GM12872 (cell line): ENCODE data around the gene ALDH1L2.

Experiments used
- TF ChIP-seq, protein P1 (sequence below): IDR thresholded peaks from 3 replicates; pipeline ENCODE4 v1.5.1; 2011; ENCODE audit warnings: low read depth, mild to moderate bottlenecking, low read length, moderate library complexity; ENCODE audit not compliant: insufficient read depth

ALDH1L2 gene

DNA sequence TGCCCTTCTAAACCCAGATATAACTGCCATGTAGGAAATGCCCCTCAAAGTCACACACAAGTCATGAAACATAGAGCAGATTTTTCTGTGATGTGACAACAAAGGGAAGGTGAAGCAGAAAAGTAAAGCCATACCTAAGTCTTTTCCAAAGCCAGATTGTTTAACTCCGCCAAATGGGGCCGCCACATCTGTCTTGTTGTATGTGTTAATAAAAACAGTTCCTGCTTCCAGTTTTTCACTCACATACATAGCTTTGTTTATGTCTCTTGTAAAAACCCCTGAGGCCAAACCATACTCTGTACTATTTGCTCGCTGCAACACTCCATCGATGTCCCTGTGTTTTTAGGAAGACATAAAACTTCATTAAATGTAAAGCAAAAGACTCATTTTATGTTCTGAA, 57.8 kb downstream of the ALDH1L2 start:
- TF ChIP-seq, protein P1, sequence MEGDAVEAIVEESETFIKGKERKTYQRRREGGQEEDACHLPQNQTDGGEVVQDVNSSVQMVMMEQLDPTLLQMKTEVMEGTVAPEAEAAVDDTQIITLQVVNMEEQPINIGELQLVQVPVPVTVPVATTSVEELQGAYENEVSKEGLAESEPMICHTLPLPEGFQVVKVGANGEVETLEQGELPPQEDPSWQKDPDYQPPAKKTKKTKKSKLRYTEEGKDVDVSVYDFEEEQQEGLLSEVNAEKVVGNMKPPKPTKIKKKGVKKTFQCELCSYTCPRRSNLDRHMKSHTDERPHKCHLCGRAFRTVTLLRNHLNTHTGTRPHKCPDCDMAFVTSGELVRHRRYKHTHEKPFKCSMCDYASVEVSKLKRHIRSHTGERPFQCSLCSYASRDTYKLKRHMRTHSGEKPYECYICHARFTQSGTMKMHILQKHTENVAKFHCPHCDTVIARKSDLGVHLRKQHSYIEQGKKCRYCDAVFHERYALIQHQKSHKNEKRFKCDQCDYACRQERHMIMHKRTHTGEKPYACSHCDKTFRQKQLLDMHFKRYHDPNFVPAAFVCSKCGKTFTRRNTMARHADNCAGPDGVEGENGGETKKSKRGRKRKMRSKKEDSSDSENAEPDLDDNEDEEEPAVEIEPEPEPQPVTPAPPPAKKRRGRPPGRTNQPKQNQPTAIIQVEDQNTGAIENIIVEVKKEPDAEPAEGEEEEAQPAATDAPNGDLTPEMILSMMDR = no peak

DNA sequence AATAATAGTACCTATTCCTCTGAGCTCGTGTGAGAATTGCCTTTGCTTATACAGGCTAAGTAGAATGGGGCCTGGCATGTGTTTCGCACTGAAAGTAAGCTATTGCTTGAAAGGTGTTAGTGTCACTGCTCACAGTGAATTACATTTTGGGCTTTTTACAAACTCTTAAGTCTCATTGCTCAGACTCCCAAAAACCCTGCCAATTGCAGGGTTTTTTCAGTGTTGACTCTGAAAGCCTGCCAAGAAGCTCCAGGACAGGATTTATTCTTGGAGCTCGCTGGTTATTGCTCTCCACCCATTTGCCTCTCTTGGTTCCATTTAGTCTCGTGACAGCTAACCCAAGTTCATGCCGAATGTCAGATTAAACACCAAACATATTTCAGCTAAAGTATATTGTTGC, 58.4 kb downstream of the ALDH1L2 start:
- TF ChIP-seq, protein P1 = no peak

DNA sequence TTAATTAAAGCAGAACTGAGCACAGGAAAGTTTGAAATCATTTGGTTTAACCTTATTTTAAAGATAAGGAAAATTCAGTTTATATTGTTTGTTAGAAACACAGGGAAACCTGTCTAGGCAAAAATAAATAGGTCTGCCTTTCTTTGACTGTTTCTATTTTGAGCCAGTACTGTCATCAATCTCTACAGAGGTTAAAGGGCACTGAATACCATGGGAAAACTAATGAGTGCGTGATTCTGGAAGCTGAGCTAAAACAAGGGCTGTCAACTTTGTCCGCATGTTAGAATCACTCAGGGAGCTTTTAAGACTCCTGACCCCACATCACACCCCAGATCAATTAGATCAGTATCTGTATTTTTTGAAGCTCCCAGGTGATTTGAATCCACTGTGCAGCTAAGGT, 59.3 kb downstream of the ALDH1L2 start:
- TF ChIP-seq, protein P1 = no peak

DNA sequence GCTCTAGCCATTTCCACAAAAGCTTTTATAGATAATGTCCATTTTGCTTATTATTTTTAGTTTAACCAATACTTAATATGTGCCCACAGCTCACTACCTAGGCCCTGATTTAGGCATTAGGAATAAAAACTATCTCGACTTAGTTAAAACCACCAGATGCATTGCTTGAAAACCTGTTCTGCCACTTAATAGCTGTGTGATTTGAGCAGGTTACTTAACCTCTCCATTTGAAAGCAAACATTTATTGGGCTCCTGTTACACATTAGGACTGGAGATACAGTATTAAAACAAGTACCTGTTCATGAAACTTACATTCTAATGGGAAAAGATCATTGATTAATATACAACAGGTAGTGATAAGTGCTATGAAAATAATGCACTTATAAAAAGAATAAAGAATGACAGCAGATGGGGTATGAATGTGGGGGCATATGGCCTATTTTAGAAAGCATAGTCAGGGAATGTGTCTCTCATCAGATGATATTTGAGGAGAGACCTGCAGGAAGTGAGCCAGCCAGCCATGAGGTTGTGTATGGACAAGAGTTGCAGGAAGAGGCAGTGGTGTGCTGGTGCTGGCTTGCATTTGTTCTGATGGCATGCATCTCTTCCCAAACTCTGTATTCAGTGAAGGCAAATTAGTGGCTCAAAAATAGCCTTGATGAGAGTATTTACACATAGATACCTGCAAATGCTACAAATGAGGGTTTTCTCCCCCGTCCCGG, 63.9 kb downstream of the ALDH1L2 start:
- TF ChIP-seq, protein P1 = no peak

DNA sequence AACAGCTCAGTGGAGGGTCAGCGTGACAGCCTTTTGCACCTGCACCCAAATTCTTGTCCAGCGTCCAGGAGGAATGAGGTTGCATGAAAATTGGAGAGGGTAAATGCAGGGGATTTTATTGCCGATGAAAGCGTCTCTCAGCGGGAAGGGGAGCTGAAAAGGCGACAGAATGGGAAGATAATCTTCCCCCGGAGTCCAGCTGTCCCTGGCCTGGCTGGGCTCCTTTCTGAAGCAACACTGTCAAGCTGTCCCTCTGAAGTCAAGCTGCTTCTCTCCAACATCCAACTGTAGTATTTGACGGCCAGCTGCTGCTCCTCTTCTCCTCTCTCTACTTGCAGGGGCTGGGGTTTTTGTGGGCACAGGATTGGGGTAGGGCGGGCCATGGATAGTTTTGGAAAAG, 65.5 kb downstream of the ALDH1L2 start:
- TF ChIP-seq, protein P1 = no peak

DNA sequence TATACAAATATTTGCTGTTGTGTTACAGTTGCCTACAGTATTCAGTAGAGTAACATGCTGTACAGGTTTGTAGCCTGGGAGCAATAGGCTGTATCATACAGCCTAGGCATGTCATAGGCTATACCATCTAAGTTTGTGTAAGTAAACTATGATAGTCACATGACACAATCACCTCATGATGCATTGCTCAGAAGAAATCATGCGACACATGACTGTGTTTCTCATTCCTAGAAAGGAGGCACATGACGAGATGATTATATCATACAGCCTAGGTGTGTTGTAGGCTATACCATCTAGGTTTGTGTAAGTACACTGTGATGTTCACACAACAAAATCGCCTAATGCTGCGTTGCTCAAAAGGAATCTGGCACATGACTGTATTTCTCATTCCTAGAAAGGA, 66.2 kb downstream of the ALDH1L2 start:
- TF ChIP-seq, protein P1 = no peak

DNA sequence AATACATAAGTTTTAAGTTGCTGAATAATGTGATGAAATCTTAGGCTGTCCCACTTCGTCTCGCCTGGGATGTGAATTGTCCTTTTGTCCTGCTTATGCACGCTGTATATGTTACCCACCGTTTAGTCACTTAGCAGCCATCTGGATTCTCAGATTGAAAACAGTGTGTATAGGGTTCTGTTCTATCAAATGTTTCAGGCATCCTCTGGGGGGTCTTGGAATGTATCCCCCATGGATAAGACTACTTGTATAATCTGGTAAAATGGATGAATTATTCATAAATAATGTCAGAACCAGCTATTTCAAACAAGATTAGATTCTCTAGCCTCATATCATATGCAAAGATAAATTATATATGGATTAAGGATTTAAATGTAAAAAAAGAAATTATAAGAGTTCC, 68.7 kb downstream of the ALDH1L2 start:
- TF ChIP-seq, protein P1 = no peak
